Mesenchymal stem cell (in vitro differentiated cells and primary cell): ENCODE data around the gene PLAAT3.

Experiments
- DNase-seq: peaks from one replicate; pipeline ENCODE4 v3.0.0-alpha.2; 2013
- H2AFZ ChIP-seq: one replicate; pipeline ENCODE4 v1.6.1; 2013; ENCODE audit warnings: low read depth, mild to moderate bottlenecking, control low read depth, inconsistent platforms, low read length, moderate library complexity
- H2AK5ac ChIP-seq: 2 replicates; pipeline ENCODE4 v1.6.1; 2013; ENCODE audit warnings: low read length, moderate library complexity, mild to moderate bottlenecking, inconsistent platforms; ENCODE audit not compliant: severe bottlenecking
- H2BK120ac ChIP-seq: one replicate; pipeline ENCODE4 v1.6.1; 2013; ENCODE audit warnings: low read depth, mild to moderate bottlenecking, inconsistent platforms, low read length, moderate library complexity
- H2BK12ac ChIP-seq, 2 experiments: one replicate each; pipeline ENCODE4 v1.6.1; 2013; ENCODE audit warnings: inconsistent platforms in 2 of 2, low read length in 2 of 2, mild to moderate bottlenecking in 2 of 2, moderate library complexity in 2 of 2, control low read depth in 1 of 2
- H2BK15ac ChIP-seq: one replicate; pipeline ENCODE4 v1.6.1; 2013; ENCODE audit warnings: mild to moderate bottlenecking, low read depth, inconsistent platforms; ENCODE audit not compliant: poor library complexity, severe bottlenecking
- H2BK5ac ChIP-seq: 2 replicates; pipeline ENCODE4 v1.6.1; 2013; ENCODE audit warnings: low read depth, mild to moderate bottlenecking, low read length, control low read depth, inconsistent platforms; ENCODE audit not compliant: poor library complexity, severe bottlenecking
- H3K14ac ChIP-seq, 2 experiments: one replicate each; pipeline ENCODE4 v1.6.1; 2013; ENCODE audit warnings: inconsistent platforms in 2 of 2, low read length in 2 of 2, control low read depth in 1 of 2, mild to moderate bottlenecking in 1 of 2, moderate library complexity in 1 of 2
- H3K18ac ChIP-seq, 2 experiments: one replicate each; pipeline ENCODE4 v1.6.1; 2013; ENCODE audit warnings: inconsistent platforms in 2 of 2, low read length in 2 of 2, control low read depth in 1 of 2, low read depth in 1 of 2, mild to moderate bottlenecking in 1 of 2
- H3K23ac ChIP-seq, 2 experiments: one replicate each; pipeline ENCODE4 v1.6.1; 2013; ENCODE audit warnings: inconsistent platforms in 2 of 2, low read length in 2 of 2, mild to moderate bottlenecking in 2 of 2, moderate library complexity in 2 of 2, control low read depth in 1 of 2
- H3K27ac ChIP-seq: 2 replicates; pipeline ENCODE4 v1.5.1; 2013; ENCODE audit warnings: mild to moderate bottlenecking, moderate library complexity, low read length, control low read depth, inconsistent platforms; ENCODE audit not compliant: poor library complexity, severe bottlenecking
- H3K27me3 ChIP-seq, 2 experiments: 2 replicates each; pipeline versions ENCODE4 v1.6.1 to v1.7.0; 2013; ENCODE audit warnings: low read length in 2 of 2, mild to moderate bottlenecking in 2 of 2, moderate library complexity in 2 of 2, control low read depth in 1 of 2, inconsistent platforms in 1 of 2; ENCODE audit not compliant: control insufficient read depth in 1 of 2, insufficient read depth in 1 of 2
- H3K36me3 ChIP-seq, 2 experiments: 2 replicates each; pipeline versions ENCODE4 v1.6.1 to v1.7.0; 2013; ENCODE audit warnings: low read length in 2 of 2, control low read depth in 1 of 2, inconsistent platforms in 1 of 2, low read depth in 1 of 2, mild to moderate bottlenecking in 1 of 2; ENCODE audit not compliant: insufficient read depth in 2 of 2, control insufficient read depth in 1 of 2
- H3K4ac ChIP-seq, 2 experiments: one replicate each; pipeline ENCODE4 v1.6.1; 2013; ENCODE audit warnings: inconsistent platforms in 2 of 2, low read length in 2 of 2, mild to moderate bottlenecking in 2 of 2, moderate library complexity in 2 of 2, control low read depth in 1 of 2, low read depth in 1 of 2
- H3K4me1 ChIP-seq: 2 replicates; pipeline ENCODE4 v1.6.1; 2013; ENCODE audit warnings: low read depth, low read length, control low read depth; ENCODE audit not compliant: control insufficient read depth, insufficient read depth
- H3K4me2 ChIP-seq: 2 replicates; pipeline ENCODE4 v1.6.1; 2013; ENCODE audit warnings: low read length, mild to moderate bottlenecking, inconsistent platforms; ENCODE audit not compliant: poor library complexity, severe bottlenecking
- H3K4me3 ChIP-seq, 2 experiments: 2 replicates each; pipeline versions ENCODE4 v1.5.1 to v1.7.0; 2013; ENCODE audit warnings: low read length in 2 of 2, mild to moderate bottlenecking in 2 of 2, control low read depth in 1 of 2, low read depth in 1 of 2; ENCODE audit not compliant: insufficient read depth in 1 of 2
- H3K79me1 ChIP-seq: replicated peaks from 2 replicates; pipeline ENCODE4 v1.6.1; 2013; ENCODE audit warnings: mild to moderate bottlenecking, control low read depth, low read length, inconsistent platforms; ENCODE audit not compliant: poor library complexity, severe bottlenecking
- H3K9ac ChIP-seq: 2 replicates; pipeline ENCODE4 v1.7.0; 2013; ENCODE audit warnings: mild to moderate bottlenecking, low read length, moderate library complexity
- H3K9me3 ChIP-seq: 2 replicates; pipeline ENCODE4 v1.7.0; 2013; ENCODE audit warnings: mild to moderate bottlenecking, low read length; ENCODE audit not compliant: control insufficient read depth
- H4K8ac ChIP-seq: one replicate; pipeline ENCODE4 v1.6.1; 2013; ENCODE audit warnings: inconsistent platforms, mild to moderate bottlenecking, low read length, moderate library complexity
- H4K91ac ChIP-seq: one replicate; pipeline ENCODE4 v1.6.1; 2013; ENCODE audit warnings: mild to moderate bottlenecking, low read length, inconsistent platforms
- WGBS: methylation state at CpG from one replicate; pipeline ENCODE4 v1.1.7; 2013; ENCODE audit warnings: mixed read lengths; 5-methylcytosine and 5-hydroxymethylcytosine counted together

PLAAT3 gene

GRCh38 chr11:63567044-63567840, 47.0 kb downstream of the PLAAT3 start:
- no peaks in the 10 kb centered on the region for H3K79me1 ChIP-seq

DNA sequence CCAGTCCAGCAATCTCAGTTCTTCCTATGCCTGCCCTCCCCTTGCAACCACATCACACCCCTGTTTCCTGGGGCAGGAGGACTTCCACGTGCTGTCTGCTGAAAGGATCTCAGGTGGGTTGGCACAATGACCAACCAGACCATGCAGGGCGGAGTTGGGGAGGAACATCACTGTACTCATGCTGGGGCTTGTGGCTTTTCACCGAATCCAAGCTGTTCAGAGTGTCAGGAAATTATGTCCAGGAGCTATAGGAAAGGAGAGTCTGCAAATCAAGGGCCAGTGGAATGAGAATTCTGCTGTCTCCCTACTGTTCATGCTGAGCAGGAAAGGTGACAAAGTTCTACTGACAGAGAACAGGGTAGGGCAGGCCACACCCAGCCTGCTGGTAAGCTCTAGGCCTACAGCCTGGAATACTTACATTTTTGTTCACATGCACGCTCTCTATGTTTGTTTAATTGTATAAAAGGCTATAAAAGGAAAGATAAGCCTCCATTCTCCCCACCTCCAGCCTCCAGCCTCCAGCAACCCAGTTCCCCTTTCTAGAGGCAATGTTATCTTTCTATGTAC, 49.4 kb downstream of the PLAAT3 start:
- Histone ChIP-seq H3K9me3 (no peaks in the 10 kb centered on the region), H3K14ac (no peak overlapping the region), H2BK120ac (no peak overlapping the region), H3K23ac (no peak overlapping the region), H3K4me1 (peaks cover 9% of the 10 kb centered on the region), H3K4me3 (no peak overlapping the region), H3K18ac (no peak overlapping the region), H4K91ac (no peak overlapping the region), H3K27ac (no peak overlapping the region), H4K8ac (no peak overlapping the region), H3K9ac (no peak overlapping the region), H2AFZ (no peak overlapping the region), H3K4me2 (no peak overlapping the region), H2BK5ac (no peak overlapping the region), H3K36me3 (no peaks in the 10 kb centered on the region), H2BK12ac (no peak overlapping the region), H2AK5ac (no peak overlapping the region), H3K27me3 (no peaks in the 10 kb centered on the region), H3K4ac (no peak overlapping the region), H3K79me1 (no peaks in the 10 kb centered on the region), H2BK15ac (no peak overlapping the region)
- WGBS: 86% methylated on average over 4 of the region's 4 CpGs
- no peak for DNase-seq

More at GRCh38 chr11:63567044-63567840, 47.0 kb downstream of the PLAAT3 start:
- no peak overlapping the region for H3K4me3 ChIP-seq
- H3K14ac ChIP-seq: no peak overlapping the region
- peak overlapping the region in 1 of 2 experiments; percentile 82 for H3K18ac ChIP-seq
- H3K4me2 ChIP-seq: no peak overlapping the region
- H2BK120ac ChIP-seq: no peak overlapping the region
- H2BK15ac ChIP-seq: no peak overlapping the region
- H2BK12ac ChIP-seq: no peak overlapping the region
- H4K8ac ChIP-seq: no peak overlapping the region
- no peak overlapping the region for H2AFZ ChIP-seq
- H3K9me3 ChIP-seq: no peaks in the 10 kb centered on the region
- peak overlapping the region; percentile 80 for H3K9ac ChIP-seq
- no peak overlapping the region for H4K91ac ChIP-seq
- no peaks in the 10 kb centered on the region for H3K36me3 ChIP-seq
- 76% methylated on average over 5 of the region's 5 CpGs for WGBS
- DNase-seq: peak; percentile 85
- H3K27ac ChIP-seq: peak overlapping the region; percentile 48
- H2BK5ac ChIP-seq: no peak overlapping the region
- no peak overlapping the region for H3K23ac ChIP-seq
- no peaks in the 10 kb centered on the region for H3K27me3 ChIP-seq
- H2AK5ac ChIP-seq: no peak overlapping the region
- H3K4me1 ChIP-seq: peaks cover 9% of the 10 kb centered on the region
- H3K4ac ChIP-seq: no peak overlapping the region

DNA sequence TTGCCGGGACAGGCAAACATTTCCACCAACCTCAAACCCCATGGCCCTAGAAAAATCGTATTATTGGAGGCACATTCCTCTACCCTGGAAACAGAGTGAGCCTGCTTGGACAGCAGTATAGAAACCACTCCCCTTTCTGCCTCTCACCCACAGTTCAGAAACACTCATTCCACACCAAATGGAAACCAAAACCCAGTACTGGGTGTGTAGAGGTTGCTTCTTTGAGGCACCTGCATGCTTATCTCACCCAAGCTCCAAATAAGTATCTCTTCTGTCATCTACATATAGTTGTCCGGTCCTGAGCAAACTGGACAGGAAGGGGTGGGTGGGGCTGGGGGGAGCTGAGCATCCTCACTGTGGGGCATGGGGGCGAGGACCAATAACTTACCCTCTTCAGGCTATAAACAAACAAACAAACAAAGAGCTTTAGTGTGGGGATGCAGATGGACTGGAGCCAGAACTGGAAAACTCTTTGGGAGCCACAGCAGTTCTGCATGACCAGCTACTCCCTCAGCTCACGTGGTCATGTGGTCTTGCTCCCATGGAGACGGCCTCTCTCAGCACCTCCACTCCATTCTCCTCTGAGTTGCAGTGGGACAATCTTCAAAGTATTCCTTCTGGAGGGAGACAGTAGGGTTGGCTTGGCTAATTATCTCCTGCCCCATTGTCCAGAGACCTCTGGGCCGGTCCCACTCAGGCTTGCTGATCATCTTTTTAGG, 50.0 kb downstream of the PLAAT3 start:
- no peaks in the 10 kb centered on the region for H3K9me3 ChIP-seq
- no peak overlapping the region for H3K27ac ChIP-seq
- peaks cover 0 to 5% of the 10 kb centered on the region in 2 experiments for H3K27me3 ChIP-seq
- no peak overlapping the region for H2BK120ac ChIP-seq
- H3K23ac ChIP-seq: no peak overlapping the region
- no peaks in the 10 kb centered on the region for H3K36me3 ChIP-seq
- H4K8ac ChIP-seq: no peak overlapping the region
- no peak overlapping the region for H3K14ac ChIP-seq
- H3K9ac ChIP-seq: no peak overlapping the region
- no peak overlapping the region for H3K18ac ChIP-seq
- H2AK5ac ChIP-seq: no peak overlapping the region
- H3K4ac ChIP-seq: no peak overlapping the region
- H2BK5ac ChIP-seq: no peak overlapping the region
- no peak for DNase-seq
- H2AFZ ChIP-seq: no peak overlapping the region
- H3K4me1 ChIP-seq: peaks cover 9% of the 10 kb centered on the region
- H2BK15ac ChIP-seq: no peak overlapping the region
- no peaks in the 10 kb centered on the region for H3K79me1 ChIP-seq
- H3K4me2 ChIP-seq: no peak overlapping the region
- H4K91ac ChIP-seq: no peak overlapping the region
- no peak overlapping the region for H2BK12ac ChIP-seq
- 91% methylated on average over 5 of the region's 7 CpGs for WGBS
- H3K4me3 ChIP-seq: no peak overlapping the region
